CD8-positive, alpha-beta memory T cell (primary cell): ENCODE data around the gene OR4F16. TPM values are rescaled to one million over a fixed set of nuclear protein-coding genes. Genes with fewer than 3 reads are reported as not detected.
"Not testable (repeated sequence)": the region's sequence is repeated elsewhere in the genome, so short reads cannot be mapped to it uniquely, and the experiment has no call there.

ENCODE experiments used
- CTCF ChIA-PET: fragments of 350-600 bp; sonication (Branson Sonifier 250); formaldehyde crosslinking; loops from one replicate; lab custom pipeline; 2021; ENCODE audit warnings: antibody characterized with exemption; lab: Charles Lee
- POLR2A ChIA-PET: fragments of 350-600 bp; sonication (Branson Sonifier 250); formaldehyde crosslinking; loops from one replicate; lab custom pipeline; 2021; ENCODE audit warnings: antibody characterized with exemption; lab: Charles Lee
- DNase-seq, 5 donors: peaks; one replicate each; pipeline versions ENCODE4 v3.0.0 to v3.0.0-alpha.2; 2020 to 2022; ENCODE audit warnings: mixed read lengths in 1 of 5
- H3K27ac ChIP-seq: one replicate; pipeline ENCODE4 v1.7.0; 2013; ENCODE audit warnings: low read depth, mild to moderate bottlenecking, low read length, moderate library complexity
- H3K27me3 ChIP-seq: 2 replicates; pipeline ENCODE4 v1.7.0; 2013; ENCODE audit warnings: low read length, mild to moderate bottlenecking; ENCODE audit not compliant: insufficient read depth, poor library complexity, severe bottlenecking
- H3K36me3 ChIP-seq: 2 replicates; pipeline ENCODE4 v1.7.0; 2013; ENCODE audit warnings: mild to moderate bottlenecking, low read length, moderate library complexity; ENCODE audit not compliant: insufficient read depth
- H3K4me1 ChIP-seq: 2 replicates; pipeline ENCODE4 v1.7.0; 2013; ENCODE audit warnings: mild to moderate bottlenecking, low read length, moderate library complexity; ENCODE audit not compliant: insufficient read depth
- H3K4me3 ChIP-seq: 2 replicates; pipeline ENCODE4 v1.7.0; 2013; ENCODE audit warnings: mild to moderate bottlenecking, low read length
- H3K9me3 ChIP-seq: 2 replicates; pipeline ENCODE4 v1.7.0; 2013; ENCODE audit warnings: mild to moderate bottlenecking, low read length
- H3K27ac Mint-ChIP-seq, 8 donors: one replicate each; pipeline ENCODE4 v1.8.0; 2020 to 2021; ENCODE audit warnings: mixed read lengths in 8 of 8, mild to moderate bottlenecking in 6 of 8, inconsistent platforms in 3 of 8, moderate library complexity in 3 of 8
- H3K27me3 Mint-ChIP-seq, 2 donors: one replicate each; pipeline ENCODE4 v1.8.0; 2020 to 2021; ENCODE audit warnings: mixed read lengths in 2 of 2, mild to moderate bottlenecking in 1 of 2, moderate library complexity in 1 of 2
- H3K36me3 Mint-ChIP-seq, 3 donors: one replicate each; pipeline ENCODE4 v1.8.0; 2020 to 2021; ENCODE audit warnings: mixed read lengths in 3 of 3, inconsistent platforms in 1 of 3, mild to moderate bottlenecking in 1 of 3
- H3K4me1 Mint-ChIP-seq, 3 donors: one replicate each; pipeline ENCODE4 v1.8.0; 2020 to 2021; ENCODE audit warnings: mixed read lengths in 3 of 3, inconsistent platforms in 1 of 3, mild to moderate bottlenecking in 1 of 3
- H3K4me3 Mint-ChIP-seq, 7 donors: one replicate each; pipeline ENCODE4 v1.8.0; 2020 to 2021; ENCODE audit warnings: mixed read lengths in 7 of 7, mild to moderate bottlenecking in 6 of 7, moderate library complexity in 4 of 7, inconsistent platforms in 2 of 7
- H3K9me3 Mint-ChIP-seq, 5 donors: one replicate each; pipeline ENCODE4 v1.8.0; 2020 to 2022; ENCODE audit warnings: mixed read lengths in 5 of 5, mild to moderate bottlenecking in 3 of 5, moderate library complexity in 2 of 5, inconsistent platforms in 1 of 5
- polyA plus RNA-seq: library from polyadenylated mRNA; unstranded; fragments of 300-500 nt; fragmentation: Illumina TruSeq; gene quantifications from one replicate; pipeline ENCODE4 v1.2.3, GENCODE V29; 2021
- total RNA-seq, 2 experiments: library from RNA; stranded (reverse); gene quantifications; one replicate each; pipeline ENCODE4 v1.2.3, GENCODE V29; 2021

The OR4F16 gene
- total RNA-seq (not detected), polyA plus RNA-seq (not detected)

- H3K4me1 ChIP-seq = not testable (repeated sequence)
These were observed at the start of gene OR4F16 for GRCh38 chr1:686554-686953. TSS of gene OR4F16 (minus strand) at chr1:686654. CDS start at chr1:686654, 0 bp downstream.

GRCh38 chr1:733649-734048 lies 47.2 kb upstream of the OR4F16 start:
- H3K4me3 ChIP-seq, DNase-seq, H3K4me1 ChIP-seq, H3K36me3 ChIP-seq, H3K27me3 ChIP-seq, POLR2A ChIA-PET, CTCF ChIA-PET, H3K9me3 ChIP-seq, H3K4me1 Mint-ChIP-seq, H3K36me3 Mint-ChIP-seq, H3K27me3 Mint-ChIP-seq, H3K4me3 Mint-ChIP-seq, H3K9me3 Mint-ChIP-seq, H3K27ac ChIP-seq: not testable (repeated sequence)
- peak overlapping the region in 1 of 8 donors; percentile 6 for H3K27ac Mint-ChIP-seq

More at GRCh38 chr1:686554-686953, at the start of gene OR4F16:
- H3K9me3 ChIP-seq, H3K27me3 Mint-ChIP-seq, CTCF ChIA-PET, H3K4me1 Mint-ChIP-seq, H3K9me3 Mint-ChIP-seq, H3K4me3 Mint-ChIP-seq, H3K27me3 ChIP-seq, DNase-seq, H3K27ac Mint-ChIP-seq, POLR2A ChIA-PET, H3K4me3 ChIP-seq, H3K36me3 Mint-ChIP-seq, H3K27ac ChIP-seq, H3K36me3 ChIP-seq: not testable (repeated sequence)

- H3K4me3 Mint-ChIP-seq, H3K36me3 Mint-ChIP-seq, H3K4me1 Mint-ChIP-seq, CTCF ChIA-PET, H3K36me3 ChIP-seq, H3K9me3 Mint-ChIP-seq, POLR2A ChIA-PET, H3K27me3 ChIP-seq, H3K4me1 ChIP-seq, H3K27ac ChIP-seq, H3K4me3 ChIP-seq, DNase-seq, H3K9me3 ChIP-seq, H3K27me3 Mint-ChIP-seq, H3K27ac Mint-ChIP-seq: not testable (repeated sequence)
These were observed 40.6 kb upstream of the OR4F16 start for GRCh38 chr1:727040-727439.

Other genes with a start within 250 kb of the OR4F16 start
- gene OR4F29, start 235.0 kb downstream of the OR4F16 start, total RNA-seq = not detected
- gene OR4F29, start 235.0 kb downstream of the OR4F16 start, polyA plus RNA-seq = not detected
- gene SAMD11, start 237.3 kb upstream of the OR4F16 start, total RNA-seq = not detected
- gene SAMD11, start 237.3 kb upstream of the OR4F16 start, polyA plus RNA-seq = 0.20 TPM